ENCODE results near the gene MYO10.

GRCh38 chr5:16807547-16807864 is 128.6 kb downstream of the MYO10 start:
- TF ChIP-seq YY1 (tag by site-specific recombination; IDR thresholded peaks at IDR 0.05) (no peak), ZNF549 (tag by site-specific recombination; IDR thresholded peaks at IDR 0.05) (no peak), ZNF18 (tag by site-specific recombination; IDR thresholded peaks at IDR 0.05) (no peak), ZNF776 (tag by site-specific recombination; IDR thresholded peaks at IDR 0.05; ENCODE audit: borderline replicate concordance) (no peak), ZNF174 (tag by site-specific recombination; IDR thresholded peaks at IDR 0.05) (no peak), TCF7L2 (IDR thresholded peaks at IDR 0.05; ENCODE audit: borderline replicate concordance, low read depth, low read length) (no peak), ZBTB21 (tag by site-specific recombination; IDR thresholded peaks at IDR 0.05) (no peak), ZSCAN23 (tag by site-specific recombination; IDR thresholded peaks at IDR 0.05) (no peak), ZBTB10 (tag by site-specific recombination; IDR thresholded peaks at IDR 0.05) (no peak)
- TF ChIP-seq, protein P1, sequence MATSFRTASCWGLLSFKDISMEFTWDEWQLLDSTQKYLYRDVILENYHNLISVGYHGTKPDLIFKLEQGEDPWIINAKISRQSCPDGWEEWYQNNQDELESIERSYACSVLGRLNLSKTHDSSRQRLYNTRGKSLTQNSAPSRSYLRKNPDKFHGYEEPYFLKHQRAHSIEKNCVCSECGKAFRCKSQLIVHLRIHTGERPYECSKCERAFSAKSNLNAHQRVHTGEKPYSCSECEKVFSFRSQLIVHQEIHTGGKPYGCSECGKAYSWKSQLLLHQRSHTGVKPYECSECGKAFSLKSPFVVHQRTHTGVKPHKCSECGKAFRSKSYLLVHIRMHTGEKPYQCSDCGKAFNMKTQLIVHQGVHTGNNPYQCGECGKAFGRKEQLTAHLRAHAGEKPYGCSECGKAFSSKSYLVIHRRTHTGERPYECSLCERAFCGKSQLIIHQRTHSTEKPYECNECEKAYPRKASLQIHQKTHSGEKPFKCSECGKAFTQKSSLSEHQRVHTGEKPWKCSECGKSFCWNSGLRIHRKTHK (tag by site-specific recombination; IDR thresholded peaks at IDR 0.05) = no peak
- TF ChIP-seq, protein P2, sequence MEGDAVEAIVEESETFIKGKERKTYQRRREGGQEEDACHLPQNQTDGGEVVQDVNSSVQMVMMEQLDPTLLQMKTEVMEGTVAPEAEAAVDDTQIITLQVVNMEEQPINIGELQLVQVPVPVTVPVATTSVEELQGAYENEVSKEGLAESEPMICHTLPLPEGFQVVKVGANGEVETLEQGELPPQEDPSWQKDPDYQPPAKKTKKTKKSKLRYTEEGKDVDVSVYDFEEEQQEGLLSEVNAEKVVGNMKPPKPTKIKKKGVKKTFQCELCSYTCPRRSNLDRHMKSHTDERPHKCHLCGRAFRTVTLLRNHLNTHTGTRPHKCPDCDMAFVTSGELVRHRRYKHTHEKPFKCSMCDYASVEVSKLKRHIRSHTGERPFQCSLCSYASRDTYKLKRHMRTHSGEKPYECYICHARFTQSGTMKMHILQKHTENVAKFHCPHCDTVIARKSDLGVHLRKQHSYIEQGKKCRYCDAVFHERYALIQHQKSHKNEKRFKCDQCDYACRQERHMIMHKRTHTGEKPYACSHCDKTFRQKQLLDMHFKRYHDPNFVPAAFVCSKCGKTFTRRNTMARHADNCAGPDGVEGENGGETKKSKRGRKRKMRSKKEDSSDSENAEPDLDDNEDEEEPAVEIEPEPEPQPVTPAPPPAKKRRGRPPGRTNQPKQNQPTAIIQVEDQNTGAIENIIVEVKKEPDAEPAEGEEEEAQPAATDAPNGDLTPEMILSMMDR (tag by site-specific recombination; IDR thresholded peaks at IDR 0.05) = no peak
- TF ChIP-seq, protein P3, sequence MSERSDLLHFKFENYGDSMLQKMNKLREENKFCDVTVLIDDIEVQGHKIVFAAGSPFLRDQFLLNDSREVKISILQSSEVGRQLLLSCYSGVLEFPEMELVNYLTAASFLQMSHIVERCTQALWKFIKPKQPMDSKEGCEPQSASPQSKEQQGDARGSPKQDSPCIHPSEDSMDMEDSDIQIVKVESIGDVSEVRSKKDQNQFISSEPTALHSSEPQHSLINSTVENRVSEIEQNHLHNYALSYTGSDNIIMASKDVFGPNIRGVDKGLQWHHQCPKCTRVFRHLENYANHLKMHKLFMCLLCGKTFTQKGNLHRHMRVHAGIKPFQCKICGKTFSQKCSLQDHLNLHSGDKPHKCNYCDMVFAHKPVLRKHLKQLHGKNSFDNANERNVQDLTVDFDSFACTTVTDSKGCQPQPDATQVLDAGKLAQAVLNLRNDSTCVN (tag by site-specific recombination; optimal IDR thresholded peaks at IDR 0.05) = no peak
- TF ChIP-seq, protein P4, sequence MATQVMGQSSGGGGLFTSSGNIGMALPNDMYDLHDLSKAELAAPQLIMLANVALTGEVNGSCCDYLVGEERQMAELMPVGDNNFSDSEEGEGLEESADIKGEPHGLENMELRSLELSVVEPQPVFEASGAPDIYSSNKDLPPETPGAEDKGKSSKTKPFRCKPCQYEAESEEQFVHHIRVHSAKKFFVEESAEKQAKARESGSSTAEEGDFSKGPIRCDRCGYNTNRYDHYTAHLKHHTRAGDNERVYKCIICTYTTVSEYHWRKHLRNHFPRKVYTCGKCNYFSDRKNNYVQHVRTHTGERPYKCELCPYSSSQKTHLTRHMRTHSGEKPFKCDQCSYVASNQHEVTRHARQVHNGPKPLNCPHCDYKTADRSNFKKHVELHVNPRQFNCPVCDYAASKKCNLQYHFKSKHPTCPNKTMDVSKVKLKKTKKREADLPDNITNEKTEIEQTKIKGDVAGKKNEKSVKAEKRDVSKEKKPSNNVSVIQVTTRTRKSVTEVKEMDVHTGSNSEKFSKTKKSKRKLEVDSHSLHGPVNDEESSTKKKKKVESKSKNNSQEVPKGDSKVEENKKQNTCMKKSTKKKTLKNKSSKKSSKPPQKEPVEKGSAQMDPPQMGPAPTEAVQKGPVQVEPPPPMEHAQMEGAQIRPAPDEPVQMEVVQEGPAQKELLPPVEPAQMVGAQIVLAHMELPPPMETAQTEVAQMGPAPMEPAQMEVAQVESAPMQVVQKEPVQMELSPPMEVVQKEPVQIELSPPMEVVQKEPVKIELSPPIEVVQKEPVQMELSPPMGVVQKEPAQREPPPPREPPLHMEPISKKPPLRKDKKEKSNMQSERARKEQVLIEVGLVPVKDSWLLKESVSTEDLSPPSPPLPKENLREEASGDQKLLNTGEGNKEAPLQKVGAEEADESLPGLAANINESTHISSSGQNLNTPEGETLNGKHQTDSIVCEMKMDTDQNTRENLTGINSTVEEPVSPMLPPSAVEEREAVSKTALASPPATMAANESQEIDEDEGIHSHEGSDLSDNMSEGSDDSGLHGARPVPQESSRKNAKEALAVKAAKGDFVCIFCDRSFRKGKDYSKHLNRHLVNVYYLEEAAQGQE (tag by site-specific recombination; IDR thresholded peaks at IDR 0.05) = no peak
